Lower leg skin (tissue), 3 donors: Measurements from ENCODE around the gene JAM3.

Source experiments
- POLR2A ChIP-seq, 2 donors: fragments of 450-650 bp; IDR thresholded peaks; one replicate each; pipeline ENCODE4 v1.6.1; 2016 to 2017; ENCODE audit warnings: antibody characterized with exemption in 2 of 2, mild to moderate bottlenecking in 1 of 2, moderate library complexity in 1 of 2
- TF ChIP-seq, protein P1 (sequence below), 3 donors: fragments of 450-650 bp; IDR thresholded peaks; one replicate each; pipeline ENCODE4 v1.5.1; 2016; ENCODE audit warnings: antibody characterized with exemption in 3 of 3, mild to moderate bottlenecking in 3 of 3, moderate library complexity in 2 of 3

DNA sequence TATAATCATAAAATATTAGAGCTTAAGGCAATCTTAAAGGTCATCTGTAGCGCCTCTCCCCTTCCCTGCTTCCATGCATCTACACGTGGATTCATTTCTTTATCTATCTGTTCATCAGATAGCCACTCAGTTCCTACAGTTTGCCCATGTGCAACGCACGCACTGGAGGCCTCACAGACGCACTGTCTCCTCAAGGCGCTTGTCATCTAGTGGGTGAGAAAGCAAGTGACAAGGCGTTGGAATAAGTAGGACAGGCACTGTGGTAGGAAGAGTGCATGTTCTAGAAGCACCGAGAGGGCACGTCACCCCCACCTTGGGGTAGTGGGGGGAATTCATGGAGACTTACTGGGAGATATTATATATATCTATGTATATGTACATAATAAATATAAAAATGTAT is 20.8 kb upstream of the JAM3 start:
- TF ChIP-seq, protein P1, sequence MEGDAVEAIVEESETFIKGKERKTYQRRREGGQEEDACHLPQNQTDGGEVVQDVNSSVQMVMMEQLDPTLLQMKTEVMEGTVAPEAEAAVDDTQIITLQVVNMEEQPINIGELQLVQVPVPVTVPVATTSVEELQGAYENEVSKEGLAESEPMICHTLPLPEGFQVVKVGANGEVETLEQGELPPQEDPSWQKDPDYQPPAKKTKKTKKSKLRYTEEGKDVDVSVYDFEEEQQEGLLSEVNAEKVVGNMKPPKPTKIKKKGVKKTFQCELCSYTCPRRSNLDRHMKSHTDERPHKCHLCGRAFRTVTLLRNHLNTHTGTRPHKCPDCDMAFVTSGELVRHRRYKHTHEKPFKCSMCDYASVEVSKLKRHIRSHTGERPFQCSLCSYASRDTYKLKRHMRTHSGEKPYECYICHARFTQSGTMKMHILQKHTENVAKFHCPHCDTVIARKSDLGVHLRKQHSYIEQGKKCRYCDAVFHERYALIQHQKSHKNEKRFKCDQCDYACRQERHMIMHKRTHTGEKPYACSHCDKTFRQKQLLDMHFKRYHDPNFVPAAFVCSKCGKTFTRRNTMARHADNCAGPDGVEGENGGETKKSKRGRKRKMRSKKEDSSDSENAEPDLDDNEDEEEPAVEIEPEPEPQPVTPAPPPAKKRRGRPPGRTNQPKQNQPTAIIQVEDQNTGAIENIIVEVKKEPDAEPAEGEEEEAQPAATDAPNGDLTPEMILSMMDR (IDR thresholded peaks at IDR 0.05) = no peak
- TF ChIP-seq POLR2A (IDR thresholded peaks at IDR 0.05) = no peak
